NB4 (cell line): ENCODE measurements around the gene HAUS7.

Experiments used
- CTCF ChIP-seq: IDR thresholded peaks from one replicate; pipeline ENCODE4 v1.5.1; 2012; ENCODE audit warnings: low read depth, low read length
- MAX ChIP-seq: IDR thresholded peaks from 2 replicates; pipeline ENCODE4 v1.6.1; 2011; ENCODE audit warnings: low read depth, low read length
- POLR2A ChIP-seq: IDR thresholded peaks from 2 replicates; pipeline ENCODE4 v1.6.1; 2011; ENCODE audit warnings: mild to moderate bottlenecking; ENCODE audit not compliant: insufficient read length; ENCODE audit errors: extremely low read depth

- TF ChIP-seq CTCF: no peak
- no peak for TF ChIP-seq POLR2A
- TF ChIP-seq MAX: no peak
Observed at GRCh38 chrX:153491918-153492317, 21.5 kb upstream of the HAUS7 start.
